IgD-negative memory B cell (primary cell): ENCODE results near the gene LPAR5. TPM values are rescaled to one million over a fixed set of nuclear protein-coding genes. Genes with fewer than 3 reads are reported as not detected.
"Not testable (repeated sequence)": the region's sequence is repeated elsewhere in the genome, so short reads cannot be mapped to it uniquely, and the experiment has no call there.

Source experiments
- H3K27ac Mint-ChIP-seq, 3 donors: one replicate each; pipeline ENCODE4 v1.8.0; 2020 to 2022; ENCODE audit warnings: mild to moderate bottlenecking in 3 of 3, mixed read lengths in 3 of 3, moderate library complexity in 1 of 3
- H3K27me3 Mint-ChIP-seq: one replicate; pipeline ENCODE4 v1.8.0; 2021; ENCODE audit warnings: mixed read lengths
- H3K36me3 Mint-ChIP-seq: one replicate; pipeline ENCODE4 v1.8.0; 2020; ENCODE audit warnings: mild to moderate bottlenecking, mixed read lengths
- H3K4me1 Mint-ChIP-seq, 3 donors: one replicate each; pipeline ENCODE4 v1.8.0; 2020 to 2022; ENCODE audit warnings: mixed read lengths in 3 of 3, mild to moderate bottlenecking in 1 of 3
- H3K4me3 Mint-ChIP-seq, 4 donors: one replicate each; pipeline ENCODE4 v1.8.0; 2020 to 2022; ENCODE audit warnings: mild to moderate bottlenecking in 4 of 4, mixed read lengths in 4 of 4, moderate library complexity in 3 of 4
- H3K9me3 Mint-ChIP-seq, 3 donors: one replicate each; pipeline ENCODE4 v1.8.0; 2020 to 2021; ENCODE audit warnings: mixed read lengths in 3 of 3, mild to moderate bottlenecking in 1 of 3
- polyA plus RNA-seq: library from polyadenylated mRNA; unstranded; fragments of 300-500 nt; fragmentation: Illumina TruSeq; gene quantifications from one replicate; pipeline ENCODE4 v1.2.3, GENCODE V29; 2021

The LPAR5 gene
- polyA plus RNA-seq, 1 donor from 2014 or later = 63.6 TPM

- Mint-ChIP-seq H3K9me3 (no peaks in the 10 kb centered on the region), H3K4me1 (peaks cover 21 to 41% (median 36%) of the 10 kb centered on the region in 3 donors), H3K4me3 (peak overlapping the region in 1 of 4 donors; percentile 86), H3K27me3 (no peaks in the 10 kb centered on the region), H3K27ac (peak overlapping the region; percentile 87 to 89 (median 87)), H3K36me3 (peaks cover 5% of the 10 kb centered on the region)
Measured at GRCh38 chr12:6606331-6607131, 29.2 kb downstream of the LPAR5 start.

- Mint-ChIP-seq H3K27me3 (no peaks in the 10 kb centered on the region), H3K36me3 (peaks cover 6% of the 10 kb centered on the region), H3K4me1 (peaks cover 18 to 33% (median 30%) of the 10 kb centered on the region in 3 donors), H3K27ac (peak overlapping the region; percentile 87 to 89 (median 87)), H3K4me3 (peak overlapping the region in 1 of 4 donors; percentile 86), H3K9me3 (no peaks in the 10 kb centered on the region)
Measured at GRCh38 chr12:6605421-6606330, 30.1 kb downstream of the LPAR5 start.

DNA sequence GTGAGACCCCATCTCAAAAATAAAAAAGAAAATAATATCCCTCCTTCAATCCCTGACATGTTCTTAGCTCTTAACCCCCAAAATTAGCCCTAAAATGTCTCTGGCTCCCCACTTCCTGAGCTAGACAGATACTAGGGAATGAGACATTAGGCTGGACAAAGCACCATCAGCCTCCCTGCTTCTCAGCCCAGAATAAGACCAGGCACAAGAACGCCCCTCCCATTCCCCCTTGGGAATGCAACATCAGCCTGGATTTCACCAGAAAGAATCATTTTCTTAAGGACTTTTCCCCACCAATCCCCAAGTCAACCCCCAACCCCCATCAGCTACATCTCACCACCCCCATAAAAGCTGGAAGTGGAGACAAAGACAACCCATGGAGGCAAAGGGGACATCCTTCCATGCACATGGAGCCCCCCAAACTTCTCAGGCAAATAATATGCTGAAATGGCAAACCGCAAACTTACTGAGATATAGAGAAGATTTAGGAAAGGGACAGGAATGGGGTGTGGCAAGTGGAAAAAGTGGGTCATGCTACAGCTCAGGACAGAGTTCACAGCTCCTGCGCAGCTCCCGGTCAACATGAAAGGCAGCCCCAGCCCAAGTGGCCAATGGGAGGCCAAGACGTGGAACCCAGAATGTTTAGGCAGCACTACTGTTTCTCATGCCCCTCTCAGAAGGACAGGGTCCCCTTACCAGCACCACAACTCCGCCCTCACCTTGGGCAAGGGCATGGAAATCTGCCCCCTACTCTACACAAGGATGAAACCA, 31.3 kb downstream of the LPAR5 start:
- H3K9me3 Mint-ChIP-seq = no peaks in the 10 kb centered on the region
- H3K27me3 Mint-ChIP-seq = no peaks in the 10 kb centered on the region
- H3K36me3 Mint-ChIP-seq = peaks cover 6% of the 10 kb centered on the region
- peak overlapping the region in 1 of 4 donors; percentile 86 for H3K4me3 Mint-ChIP-seq
- peaks cover 18 to 32% (median 30%) of the 10 kb centered on the region in 3 donors for H3K4me1 Mint-ChIP-seq
- H3K27ac Mint-ChIP-seq = peak overlapping the region; percentile 71 to 89 (median 87)

DNA sequence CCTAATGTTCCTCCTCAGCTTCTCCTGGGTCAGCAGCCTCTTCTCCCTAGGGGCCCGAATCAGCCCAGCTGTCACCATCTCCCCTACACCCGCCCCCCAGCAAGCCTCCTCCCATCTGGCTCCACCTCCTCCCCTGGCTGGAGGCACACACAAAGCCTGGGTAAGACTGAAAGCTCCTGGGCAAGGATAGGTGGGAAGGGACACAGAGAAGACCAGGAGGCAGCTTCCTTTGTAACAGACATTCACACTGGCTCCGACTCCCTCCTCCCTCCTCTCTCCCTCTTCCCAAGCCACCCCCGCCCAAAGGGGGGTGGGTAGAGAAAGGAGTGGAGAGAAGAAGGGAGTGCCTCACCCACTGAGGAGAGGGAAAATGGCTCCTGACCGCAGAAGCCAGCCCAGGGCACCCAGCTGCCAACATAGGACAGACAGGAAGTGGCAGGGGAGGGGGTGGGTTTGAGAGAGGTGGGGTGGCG, 32.6 kb downstream of the LPAR5 start:
- Mint-ChIP-seq H3K27ac (peak overlapping the region; percentile 67 to 89 (median 81)), H3K4me1 (peaks cover 18 to 35% (median 30%) of the 10 kb centered on the region in 3 donors), H3K27me3 (no peaks in the 10 kb centered on the region), H3K4me3 (peak overlapping the region in 3 of 4 donors; percentile 55 to 86 (median 79)), H3K36me3 (peaks cover 8% of the 10 kb centered on the region), H3K9me3 (no peaks in the 10 kb centered on the region)

DNA sequence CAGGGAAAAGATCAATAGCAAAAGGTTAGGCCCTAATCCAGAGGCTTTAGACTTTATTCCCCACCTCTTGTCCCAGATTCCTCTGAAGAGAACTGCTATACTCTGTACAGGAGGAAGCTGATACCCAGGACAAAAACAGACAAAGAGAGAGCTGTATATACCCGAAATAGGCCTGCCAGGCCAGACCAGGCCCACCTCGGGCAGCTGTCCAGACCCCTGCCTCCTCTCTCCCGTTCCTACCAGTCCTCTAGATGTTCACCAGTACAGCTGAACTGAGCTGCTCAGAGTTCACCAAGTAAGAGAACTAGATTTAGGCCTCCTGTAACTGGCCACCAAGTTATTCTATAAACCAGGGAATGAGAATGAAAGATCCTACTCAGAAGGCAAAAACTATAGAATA, 33.2 kb downstream of the LPAR5 start:
- Mint-ChIP-seq H3K36me3 (peaks cover 8% of the 10 kb centered on the region), H3K4me1 (peaks cover 22 to 35% (median 30%) of the 10 kb centered on the region in 3 donors), H3K9me3 (no peaks in the 10 kb centered on the region)

GRCh38 chr12:6595673-6596072, 40.1 kb downstream of the LPAR5 start:
- H3K27ac Mint-ChIP-seq = peak overlapping the region; percentile 26 to 77 (median 59)

More for the DNA sequence above, 33.2 kb downstream of the LPAR5 start:
- Mint-ChIP-seq H3K27me3 (no peaks in the 10 kb centered on the region), H3K27ac (peak overlapping the region; percentile 67 to 89 (median 81)), H3K4me3 (peak overlapping the region in 1 of 4 donors; percentile 57)

GRCh38 chr12:6592087-6592486, 43.7 kb downstream of the LPAR5 start:
- no peaks in the 10 kb centered on the region for H3K27me3 Mint-ChIP-seq
- no peaks in the 10 kb centered on the region for H3K9me3 Mint-ChIP-seq
- H3K4me1 Mint-ChIP-seq = peaks cover 0 to 12% (median 6%) of the 10 kb centered on the region in 3 donors
- H3K4me3 Mint-ChIP-seq = no peak overlapping the region
- H3K36me3 Mint-ChIP-seq = peaks cover 13% of the 10 kb centered on the region
- peak overlapping the region in 1 of 3 donors; percentile 35 for H3K27ac Mint-ChIP-seq

More at GRCh38 chr12:6595673-6596072, 40.1 kb downstream of the LPAR5 start:
- not testable (repeated sequence) for H3K27me3 Mint-ChIP-seq, H3K9me3 Mint-ChIP-seq
- Mint-ChIP-seq H3K36me3 (peaks cover 13% of the 10 kb centered on the region), H3K4me1 (peaks cover 4 to 14% (median 6%) of the 10 kb centered on the region in 3 donors), H3K4me3 (peak overlapping the region in 1 of 4 donors; percentile 3)

GRCh38 chr12:6586569-6586968, 49.2 kb downstream of the LPAR5 start:
- not testable (repeated sequence) for H3K36me3 Mint-ChIP-seq, H3K4me1 Mint-ChIP-seq, H3K27me3 Mint-ChIP-seq, H3K9me3 Mint-ChIP-seq
- peak overlapping the region in 2 of 4 donors; percentile 22 to 47 for H3K4me3 Mint-ChIP-seq
- H3K27ac Mint-ChIP-seq = peak overlapping the region in 1 of 3 donors; percentile 23

DNA sequence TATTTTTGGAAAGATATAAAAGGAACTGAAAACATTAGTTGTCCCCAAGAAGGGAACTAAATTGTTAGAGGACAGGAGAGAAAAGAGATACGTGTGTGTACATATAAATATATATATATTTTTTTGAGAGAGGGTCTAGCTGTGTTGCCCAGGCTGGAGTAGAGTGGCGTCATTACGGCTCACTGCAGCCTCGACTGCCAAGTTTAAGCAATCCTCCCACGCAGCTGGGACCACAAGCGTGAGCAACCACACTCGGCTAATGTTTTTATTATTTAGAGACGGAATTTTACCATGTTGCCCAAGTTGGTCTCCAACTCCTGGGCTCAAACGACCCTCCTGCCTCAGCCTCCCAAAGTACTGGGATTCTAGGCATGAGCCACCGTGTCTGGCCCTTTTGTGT, 51.5 kb downstream of the LPAR5 start:
- no peaks in the 10 kb centered on the region for H3K27me3 Mint-ChIP-seq
- H3K4me3 Mint-ChIP-seq = no peak overlapping the region
- H3K36me3 Mint-ChIP-seq = peaks cover 4% of the 10 kb centered on the region
- H3K9me3 Mint-ChIP-seq = no peaks in the 10 kb centered on the region
- H3K27ac Mint-ChIP-seq = no peak overlapping the region
- H3K4me1 Mint-ChIP-seq = peaks cover 0 to 2% (median 0%) of the 10 kb centered on the region in 3 donors

DNA sequence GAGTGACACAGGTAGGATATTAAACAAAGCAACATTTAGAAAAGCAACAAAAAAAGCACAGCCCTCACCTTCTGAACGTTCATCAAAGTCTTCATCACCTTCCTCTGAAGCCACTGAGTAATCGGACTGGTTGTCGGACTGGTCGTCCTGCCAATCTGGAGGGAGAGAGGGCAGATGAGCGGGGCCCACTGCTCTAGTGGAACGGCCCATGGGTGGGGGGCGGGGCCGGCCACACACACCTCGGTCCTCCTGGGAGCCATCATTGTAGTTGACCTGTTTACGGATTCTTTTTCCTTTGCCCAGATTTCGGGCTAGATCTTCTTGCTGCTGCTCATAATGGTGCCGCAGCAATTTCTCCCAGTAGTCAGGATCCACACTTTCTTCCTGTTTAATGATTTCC, 52.8 kb downstream of the LPAR5 start:
- no peaks in the 10 kb centered on the region for H3K9me3 Mint-ChIP-seq
- no peak overlapping the region for H3K4me3 Mint-ChIP-seq
- H3K27me3 Mint-ChIP-seq = no peaks in the 10 kb centered on the region
- peaks cover 4% of the 10 kb centered on the region for H3K36me3 Mint-ChIP-seq
- H3K27ac Mint-ChIP-seq = no peak overlapping the region
- H3K4me1 Mint-ChIP-seq = peaks cover 0 to 2% (median 0%) of the 10 kb centered on the region in 3 donors

- Mint-ChIP-seq H3K36me3 (peaks cover 9% of the 10 kb centered on the region), H3K27ac (no peak overlapping the region), H3K4me3 (peak overlapping the region in 1 of 4 donors; percentile 51), H3K9me3 (no peaks in the 10 kb centered on the region), H3K27me3 (no peaks in the 10 kb centered on the region), H3K4me1 (peaks cover 0 to 2% (median 0%) of the 10 kb centered on the region in 3 donors)
Measured at GRCh38 chr12:6582196-6582595, 53.6 kb downstream of the LPAR5 start.

DNA sequence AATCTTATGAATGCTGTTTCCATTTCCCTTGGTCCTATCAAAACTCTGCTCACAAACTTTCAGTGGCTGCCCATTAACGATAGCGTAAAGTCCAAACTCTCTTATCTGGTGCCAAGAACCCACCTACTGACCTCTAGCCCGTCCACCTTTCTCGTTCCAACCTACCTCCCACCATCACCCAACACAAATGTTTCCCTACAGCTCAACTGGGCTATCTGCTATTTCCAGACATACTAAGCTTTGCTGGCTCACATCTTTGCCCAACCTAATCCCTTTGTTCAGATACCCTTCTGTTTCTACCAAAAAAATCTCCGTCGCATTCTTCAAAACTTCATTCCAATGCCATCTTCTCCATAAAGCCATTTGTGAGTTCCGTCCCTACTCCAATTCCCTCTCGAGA, 60.1 kb downstream of the LPAR5 start:
- H3K9me3 Mint-ChIP-seq = no peaks in the 10 kb centered on the region
- H3K36me3 Mint-ChIP-seq = peaks cover 9% of the 10 kb centered on the region
- H3K4me1 Mint-ChIP-seq = peaks cover 0 to 6% (median 0%) of the 10 kb centered on the region in 3 donors
- no peak overlapping the region for H3K4me3 Mint-ChIP-seq
- no peaks in the 10 kb centered on the region for H3K27me3 Mint-ChIP-seq
- H3K27ac Mint-ChIP-seq = peak overlapping the region in 1 of 3 donors; percentile 3

DNA sequence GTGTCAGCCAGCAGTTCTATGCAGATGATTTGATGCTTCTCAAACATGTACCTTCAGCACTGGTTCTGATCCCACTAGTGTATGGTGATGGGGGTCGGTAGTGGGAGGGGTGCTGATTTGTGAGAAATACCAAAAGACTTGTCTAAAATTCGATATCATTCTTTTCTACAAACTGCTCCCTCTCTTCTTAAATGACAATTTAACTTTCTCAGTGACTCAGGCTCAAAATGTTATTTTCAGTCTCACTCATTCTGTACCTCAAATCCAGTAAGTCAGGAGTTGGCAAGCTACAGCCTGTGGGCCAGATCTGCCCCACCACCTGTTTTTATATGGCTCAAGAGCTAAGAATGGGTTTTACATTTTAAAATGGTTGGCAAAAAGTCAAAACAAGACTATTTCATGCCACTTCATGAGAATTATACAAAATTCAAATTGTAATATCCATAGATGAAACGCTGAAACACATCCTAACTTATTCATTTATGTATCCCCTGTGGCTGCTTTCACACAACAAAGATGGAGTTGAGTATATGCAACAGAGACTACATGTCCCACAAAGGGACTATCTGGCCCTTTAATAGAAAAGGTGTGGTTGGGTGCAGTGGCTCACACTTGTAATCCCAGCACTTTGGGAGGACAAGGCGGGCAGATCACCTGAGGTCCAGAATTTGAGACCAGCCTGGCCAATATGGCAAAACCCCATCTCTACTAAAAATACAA, 61.0 kb downstream of the LPAR5 start:
- no peak overlapping the region for H3K27ac Mint-ChIP-seq
- H3K9me3 Mint-ChIP-seq = no peaks in the 10 kb centered on the region
- peaks cover 3 to 6% (median 4%) of the 10 kb centered on the region in 3 donors for H3K4me1 Mint-ChIP-seq
- peaks cover 11% of the 10 kb centered on the region for H3K36me3 Mint-ChIP-seq
- no peak overlapping the region for H3K4me3 Mint-ChIP-seq
- H3K27me3 Mint-ChIP-seq = no peaks in the 10 kb centered on the region

- H3K4me3 Mint-ChIP-seq = peak overlapping the region in 1 of 4 donors; percentile 74
- H3K9me3 Mint-ChIP-seq = no peaks in the 10 kb centered on the region
- peaks cover 11% of the 10 kb centered on the region for H3K36me3 Mint-ChIP-seq
- no peaks in the 10 kb centered on the region for H3K27me3 Mint-ChIP-seq
- peak overlapping the region in 1 of 3 donors; percentile 12 for H3K27ac Mint-ChIP-seq
- H3K4me1 Mint-ChIP-seq = peaks cover 3 to 11% (median 4%) of the 10 kb centered on the region in 3 donors
Measured at GRCh38 chr12:6573001-6573400, 62.8 kb downstream of the LPAR5 start.
